CD4-positive, alpha-beta T cell treated with Interleukin-17A for 1 hour (primary cell): ENCODE measurements around the gene VTCN1.
"Not testable (repeated sequence)": the region's sequence is repeated elsewhere in the genome, so short reads cannot be mapped to it uniquely, and the experiment has no call there.

ENCODE experiments used
- DNase-seq: peaks from one replicate; pipeline ENCODE4 v3.0.0-alpha.2; 2020

The VTCN1 gene

DNA sequence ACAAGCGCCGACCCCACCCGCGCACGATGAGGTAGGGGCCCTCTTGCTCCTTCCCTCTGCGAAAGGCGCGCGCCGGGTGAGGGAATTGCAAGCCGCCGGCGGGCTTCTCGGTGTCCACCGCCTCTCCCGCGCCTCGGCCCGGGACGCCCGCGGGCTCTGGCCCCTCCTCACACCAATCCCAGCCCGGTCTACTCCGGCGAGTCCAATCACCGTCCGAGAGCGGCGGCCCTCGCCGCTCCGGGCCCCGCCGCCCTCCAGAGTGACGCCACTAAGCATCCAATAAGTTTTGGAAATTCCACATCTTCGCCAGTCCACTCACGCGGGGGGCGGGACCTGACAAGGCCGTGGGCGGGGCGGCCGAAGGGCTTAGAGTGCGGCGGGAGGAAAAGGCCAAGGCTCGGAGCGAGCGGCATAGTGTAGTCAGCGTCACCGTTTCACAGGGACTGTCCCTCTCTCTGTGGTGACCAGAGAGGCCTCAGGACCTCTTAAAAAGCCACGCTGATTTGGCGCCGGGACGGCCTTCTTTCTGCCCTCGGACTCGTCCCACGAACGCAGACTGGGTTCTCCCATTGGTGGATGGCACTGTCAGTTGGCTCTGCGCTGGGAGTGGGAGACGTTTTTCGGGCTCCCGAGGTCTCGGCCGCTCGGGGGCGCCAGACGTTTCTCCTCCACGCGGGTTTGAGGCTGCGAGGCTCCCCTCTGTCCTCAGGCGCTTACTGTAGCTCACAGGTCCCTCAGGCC, 89.0 kb downstream of the VTCN1 start, which contains the start of gene TRIM45:
TSS of gene TRIM45 (minus strand) at position 161 of the 741 bp plus-strand sequence. CDS start 548 bp downstream, outside the sequence.
- DNase-seq = peak; percentile 90

DNA sequence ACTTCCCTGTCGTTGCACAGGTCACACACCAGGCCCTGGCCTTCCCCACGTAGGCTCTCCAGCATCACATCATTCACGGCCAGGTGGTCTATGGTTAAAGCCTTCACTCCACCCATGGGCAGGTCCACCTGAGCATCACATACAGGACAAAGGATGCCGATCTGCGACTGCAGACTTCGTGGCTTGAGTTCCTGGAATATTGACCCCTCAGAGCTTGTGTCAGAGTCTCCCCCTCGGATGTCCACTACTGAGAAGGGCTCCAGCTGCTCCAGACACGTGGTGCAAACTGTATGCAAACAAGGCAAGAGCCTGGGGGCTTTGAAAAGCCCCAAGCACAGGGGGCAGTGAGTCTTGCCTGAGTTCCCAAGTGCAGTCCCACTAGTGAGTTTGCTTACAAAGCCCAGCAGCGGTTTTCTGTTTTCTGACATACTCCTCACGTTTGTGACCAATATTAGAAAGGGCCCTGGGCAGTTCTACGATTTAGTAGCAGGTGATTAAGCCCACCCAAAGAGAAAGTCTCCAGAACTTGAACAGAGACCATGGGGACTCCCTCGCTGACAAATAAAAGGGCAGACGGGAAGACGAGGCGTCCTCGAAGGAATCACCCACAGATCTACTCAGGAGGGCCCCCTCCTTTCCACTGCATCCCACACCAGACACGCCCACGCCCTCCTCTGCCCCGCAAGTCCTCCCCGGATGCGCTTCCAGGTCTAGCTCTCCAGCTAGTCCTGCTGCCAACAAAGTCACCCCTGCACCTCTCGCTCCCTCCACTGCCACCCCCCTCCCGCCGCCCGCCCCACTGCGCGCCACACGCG, 89.7 kb downstream of the VTCN1 start:
- DNase-seq = no peak

DNA sequence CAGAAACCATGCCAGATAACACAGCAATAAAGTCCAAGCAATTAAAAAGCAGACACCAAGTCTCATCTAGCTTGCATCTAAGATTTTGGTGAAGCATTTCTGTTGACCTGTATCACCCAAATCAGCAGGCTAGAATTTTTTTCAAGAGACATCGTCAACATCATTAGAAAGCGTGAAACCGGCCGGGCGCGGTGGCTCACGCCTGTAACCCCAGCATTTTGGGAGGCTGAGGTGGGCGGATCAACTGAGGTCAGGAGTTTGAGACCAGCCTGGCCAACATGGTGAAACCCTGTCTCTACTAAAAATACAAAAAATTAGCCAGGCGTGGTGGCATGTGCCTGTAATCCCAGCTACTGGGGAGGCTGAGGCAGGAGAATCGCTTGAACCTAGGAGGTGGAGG, 91.6 kb downstream of the VTCN1 start:
- not testable (repeated sequence) for DNase-seq

DNA sequence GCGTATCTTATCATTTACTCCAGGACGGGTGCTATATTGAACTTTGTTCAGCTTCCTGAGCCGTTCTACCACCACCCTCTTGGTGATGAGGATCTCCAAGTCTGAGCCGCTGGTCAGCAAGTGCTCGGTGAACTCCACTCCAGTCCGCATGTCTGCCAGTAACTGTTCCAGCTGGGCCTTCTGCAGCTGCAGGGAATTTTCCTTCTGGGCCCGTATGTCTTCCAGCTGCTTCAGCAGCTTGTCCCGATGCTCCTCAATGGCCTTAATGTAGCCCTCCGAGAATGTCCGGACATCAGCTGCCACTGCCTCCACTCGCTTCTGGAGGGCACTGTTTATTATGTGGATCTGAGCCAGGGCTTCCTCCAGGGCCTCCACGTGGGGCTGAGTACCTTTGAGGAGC, 92.6 kb downstream of the VTCN1 start:
- DNase-seq = no peak

DNA sequence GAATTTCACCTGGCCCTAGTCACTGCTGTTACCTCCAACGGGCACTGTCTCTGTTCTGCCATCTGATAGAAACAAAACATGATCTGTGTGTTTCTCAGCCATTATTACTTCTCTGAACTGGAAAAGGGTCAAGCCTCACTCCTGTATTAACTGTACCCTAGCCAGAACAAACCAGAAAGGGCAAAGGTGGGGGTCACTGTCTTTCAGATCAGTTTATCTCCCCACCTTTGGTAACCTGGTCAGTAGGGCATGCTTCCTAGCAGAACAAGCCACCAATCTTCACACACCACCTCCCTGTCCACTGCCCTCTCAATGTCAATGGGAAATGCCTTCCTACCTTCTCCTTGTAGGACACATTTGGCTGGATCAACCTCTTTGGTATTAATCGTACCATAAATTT, 93.0 kb downstream of the VTCN1 start:
- no peak for DNase-seq

DNA sequence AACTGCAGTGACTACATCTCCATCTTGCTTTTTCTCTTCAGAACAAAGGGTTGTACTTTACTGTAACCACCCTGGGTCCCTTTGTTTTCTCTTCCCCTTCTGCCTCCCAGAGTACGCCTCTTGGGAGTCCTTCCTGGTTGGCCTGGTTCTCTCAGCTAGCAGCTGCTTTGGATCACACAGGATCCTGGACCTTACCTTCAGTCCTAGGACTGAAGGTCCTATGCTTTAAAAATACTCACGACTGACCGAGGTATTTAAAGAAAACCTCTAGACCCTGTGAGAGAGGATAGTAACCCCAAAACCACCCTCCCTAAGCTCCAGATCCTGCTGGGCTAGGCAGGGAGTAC, 94.0 kb downstream of the VTCN1 start:
- no peak for DNase-seq

DNA sequence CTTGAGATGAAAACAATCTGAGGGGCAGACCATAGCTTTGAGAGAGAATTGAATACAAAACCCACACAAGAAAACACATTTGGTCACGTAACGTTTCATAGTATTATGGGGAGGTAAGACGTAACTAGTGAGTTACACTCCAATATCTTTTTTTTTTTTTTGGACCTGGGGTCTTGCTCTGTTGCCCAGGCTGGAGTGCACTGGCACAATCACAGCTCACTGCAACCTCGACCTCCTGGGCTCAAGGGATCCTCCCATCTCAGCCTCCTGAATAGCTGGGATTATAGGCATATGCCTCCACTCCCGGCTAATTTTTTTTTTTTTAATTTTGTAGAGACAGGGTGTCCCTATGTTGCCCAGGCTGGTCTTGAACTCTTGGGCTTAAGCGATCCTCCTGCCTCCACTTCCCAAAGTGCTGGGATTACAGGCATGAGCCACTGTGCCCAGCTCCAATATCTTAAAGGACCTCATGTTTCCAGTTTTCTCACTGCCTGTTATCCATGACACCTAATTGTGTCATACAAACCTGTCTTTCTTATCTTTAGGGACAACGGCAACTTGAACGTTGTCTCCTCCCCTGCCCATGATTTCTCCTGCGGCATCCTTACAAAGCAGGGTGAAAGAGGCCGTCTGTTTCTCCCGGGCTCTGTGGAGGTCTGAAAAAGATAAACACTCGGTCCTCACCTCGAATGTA, 94.5 kb downstream of the VTCN1 start:
- DNase-seq = no peak

DNA sequence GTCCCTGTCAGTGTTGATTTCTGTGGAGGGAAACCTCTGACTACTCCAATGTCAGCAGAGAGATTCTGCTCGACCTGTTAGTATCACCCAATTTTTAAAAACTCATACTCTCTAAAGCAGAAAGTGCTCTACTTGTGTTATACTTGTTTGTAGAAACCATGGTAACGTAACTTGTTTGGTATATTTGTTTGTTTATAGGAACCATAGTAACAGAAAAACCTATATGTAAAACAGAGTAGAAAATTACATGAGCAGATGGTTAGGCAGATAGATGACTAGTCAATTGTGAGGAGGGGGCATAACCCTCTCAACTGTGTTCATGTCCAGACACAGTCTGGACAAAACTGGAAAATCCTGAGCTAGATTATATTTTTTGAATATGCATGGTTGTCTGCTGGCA, 95.8 kb downstream of the VTCN1 start:
- no peak for DNase-seq

DNA sequence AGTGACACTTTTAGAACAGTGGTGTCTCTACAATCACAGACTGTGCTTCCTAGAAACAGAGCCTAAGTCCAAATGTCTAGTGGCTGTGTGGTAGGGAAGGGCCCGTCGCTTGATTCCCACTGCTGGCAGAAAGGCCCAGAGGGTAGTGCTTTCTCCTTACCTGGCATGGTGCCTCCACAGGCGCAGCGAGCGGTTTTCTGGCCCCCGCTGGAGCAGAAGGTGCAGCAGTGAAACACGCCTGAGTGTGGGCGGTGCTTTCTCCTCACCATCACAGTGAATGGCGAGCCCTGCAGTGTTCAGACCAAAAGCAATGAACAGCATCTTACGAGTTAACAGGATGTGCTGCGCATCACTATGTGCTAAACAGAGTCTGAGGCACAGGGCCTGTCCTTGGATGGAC, 97.5 kb downstream of the VTCN1 start:
- DNase-seq = no peak

DNA sequence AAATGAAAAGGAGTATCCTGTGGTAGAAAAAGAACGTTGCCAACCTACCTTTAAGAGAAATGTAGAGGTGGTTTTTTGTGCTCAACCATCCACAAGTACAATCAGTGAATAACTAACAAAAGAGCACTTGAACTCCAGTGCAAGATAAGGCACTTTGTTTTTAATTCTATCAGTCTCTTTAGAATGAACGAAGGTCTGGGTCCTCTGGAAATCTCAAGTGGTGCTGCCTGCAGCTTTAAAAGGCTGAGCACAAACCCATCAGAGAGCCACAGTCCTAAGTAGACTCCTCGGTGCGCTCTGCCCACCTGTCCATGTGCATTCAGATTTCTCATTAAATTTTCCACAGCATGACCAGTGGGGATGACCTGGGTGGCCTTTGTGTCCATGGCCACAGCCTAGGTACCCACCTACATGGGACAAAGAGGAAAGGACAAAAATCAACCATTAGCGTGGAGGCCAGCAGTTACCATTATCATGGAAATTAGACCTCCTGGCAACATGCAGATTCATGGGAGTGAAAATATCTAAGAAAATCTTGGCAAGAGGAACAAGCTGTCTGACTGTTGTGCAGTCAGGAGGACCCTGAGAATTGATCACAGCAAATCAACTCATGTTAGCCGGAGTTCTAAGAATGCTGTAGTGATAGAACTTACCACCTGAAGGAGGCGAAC, 98.5 kb downstream of the VTCN1 start:
- no peak for DNase-seq

DNA sequence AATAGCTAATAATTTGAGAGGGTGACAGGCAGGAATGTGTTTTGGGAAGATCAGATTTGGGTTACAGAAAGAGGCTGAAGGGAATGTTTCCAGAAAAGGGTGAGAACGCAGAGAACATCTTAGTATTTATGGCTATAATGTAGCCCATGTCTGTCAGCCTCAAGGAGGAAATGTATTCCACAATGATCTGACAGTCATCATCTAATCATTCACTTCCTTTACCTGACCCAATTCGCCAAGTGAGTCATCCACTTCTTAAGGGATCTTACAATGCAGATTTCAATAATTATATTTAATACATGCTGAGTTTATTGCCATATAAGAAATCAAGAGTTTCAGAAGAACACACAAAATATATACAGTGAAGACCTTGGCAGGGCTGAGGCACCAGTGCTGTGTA, 100.0 kb downstream of the VTCN1 start:
- DNase-seq = no peak

DNA sequence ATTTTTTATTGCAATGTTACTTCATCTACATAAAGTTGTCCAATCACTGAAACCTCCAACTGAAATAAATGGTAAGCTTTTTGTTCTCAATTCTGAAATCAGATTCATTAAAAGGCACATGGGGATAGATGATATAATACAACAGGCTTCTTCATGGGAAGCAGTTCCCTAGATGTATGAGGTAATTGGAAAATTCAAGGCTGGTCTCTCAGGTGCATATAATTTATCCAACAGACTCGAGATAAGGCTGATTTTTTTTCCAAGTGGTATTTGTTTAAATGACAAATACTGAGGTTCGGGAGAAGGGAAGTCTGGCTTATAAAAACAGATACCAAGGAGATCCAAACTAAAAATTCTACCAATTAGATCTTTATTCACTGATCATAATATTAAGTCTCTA, 103.4 kb downstream of the VTCN1 start:
- no peak for DNase-seq

DNA sequence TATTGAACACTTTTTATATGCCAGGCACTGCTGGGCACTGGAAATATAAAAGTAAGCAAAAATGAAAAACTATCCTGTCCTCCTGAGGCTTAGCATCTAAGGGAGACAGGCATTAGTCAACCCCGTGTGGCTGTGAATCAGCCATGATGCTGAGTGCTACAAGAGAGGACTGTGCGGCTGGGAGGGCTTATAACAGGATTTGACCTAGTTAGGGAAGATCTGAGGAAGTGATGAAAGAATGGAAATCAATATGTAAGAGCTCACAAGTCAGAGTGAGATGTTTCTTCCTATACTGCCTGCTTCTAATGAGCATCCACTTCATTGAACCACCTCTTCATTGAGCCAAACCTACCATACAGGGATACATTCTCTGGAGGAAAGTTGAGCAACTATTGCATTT, 104.2 kb downstream of the VTCN1 start:
- DNase-seq = no peak

DNA sequence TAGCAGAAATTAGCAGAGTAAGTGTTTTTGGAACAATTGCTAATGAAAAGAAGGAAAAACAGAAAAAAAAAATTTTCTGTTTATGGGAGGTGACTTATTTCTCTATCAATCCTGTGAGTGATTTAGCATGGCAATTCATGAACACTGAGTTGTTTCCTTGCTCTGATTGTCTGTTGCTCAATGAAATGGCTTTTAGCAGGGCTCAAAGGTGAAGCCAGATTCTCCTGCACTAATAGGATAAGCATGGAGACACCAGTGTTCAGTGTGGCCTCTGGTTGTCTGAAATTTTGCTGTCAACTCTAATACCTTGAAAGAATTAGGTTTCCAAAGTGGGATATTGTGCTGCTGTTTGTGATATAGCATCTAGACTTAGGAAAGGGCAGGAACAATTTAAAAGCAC, 105.0 kb downstream of the VTCN1 start:
- DNase-seq = no peak

DNA sequence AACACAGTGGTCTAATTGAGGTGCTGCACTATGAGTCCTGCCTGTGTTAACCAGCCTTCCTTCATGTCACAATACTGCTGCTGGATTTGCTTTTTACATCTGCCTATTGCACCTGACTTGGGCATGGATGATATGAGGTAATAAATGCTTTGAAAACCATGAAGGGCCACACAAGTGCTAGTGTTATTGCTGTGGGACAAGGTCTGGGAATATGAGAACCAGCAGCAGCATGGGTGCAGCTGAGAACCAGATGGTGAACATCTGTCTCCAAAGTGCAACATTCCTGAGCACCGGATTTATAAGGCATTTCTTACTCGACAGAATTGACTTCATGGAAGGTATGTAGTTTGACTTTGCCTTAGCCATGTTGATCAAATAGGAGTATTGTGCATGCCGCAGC, 105.7 kb downstream of the VTCN1 start:
- no peak for DNase-seq

DNA sequence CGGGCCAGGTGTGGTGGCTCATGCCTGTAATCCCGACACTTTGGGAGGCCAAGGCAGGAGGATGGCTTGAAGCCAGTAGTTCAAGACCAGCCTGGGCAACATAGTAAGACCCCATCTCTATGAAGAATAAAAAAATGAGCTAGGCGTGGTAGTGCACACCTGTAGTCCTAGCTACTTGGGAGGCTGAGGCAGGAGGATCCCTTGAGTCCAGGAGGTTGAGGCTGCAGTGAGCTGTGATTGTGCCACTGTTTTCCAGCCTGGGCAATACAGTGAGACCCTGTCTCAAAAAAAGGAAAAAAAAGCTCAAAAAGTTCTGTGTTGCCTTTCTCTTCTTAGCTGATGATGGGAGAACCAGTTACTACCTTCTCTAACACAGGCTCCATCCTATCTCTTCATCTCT, 108.9 kb downstream of the VTCN1 start:
- DNase-seq = not testable (repeated sequence)

DNA sequence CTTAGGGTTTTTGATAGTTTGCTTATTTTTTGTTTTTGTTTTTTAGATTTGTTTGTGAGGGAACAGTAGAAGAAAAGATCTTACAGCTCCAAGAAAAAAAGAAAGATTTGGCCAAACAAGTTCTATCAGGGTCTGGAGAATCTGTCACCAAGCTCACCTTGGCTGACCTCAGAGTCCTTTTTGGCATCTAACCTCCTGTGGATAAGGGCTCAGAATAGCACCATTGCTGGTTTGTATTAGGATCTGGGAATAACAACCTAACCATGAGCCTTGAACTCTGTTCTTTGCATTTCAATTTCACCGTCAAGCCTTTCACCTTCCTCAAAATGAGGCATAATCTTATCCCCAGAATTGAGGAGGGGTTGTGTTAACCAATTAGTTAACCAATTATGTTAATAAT, 109.4 kb downstream of the VTCN1 start:
- DNase-seq = no peak

DNA sequence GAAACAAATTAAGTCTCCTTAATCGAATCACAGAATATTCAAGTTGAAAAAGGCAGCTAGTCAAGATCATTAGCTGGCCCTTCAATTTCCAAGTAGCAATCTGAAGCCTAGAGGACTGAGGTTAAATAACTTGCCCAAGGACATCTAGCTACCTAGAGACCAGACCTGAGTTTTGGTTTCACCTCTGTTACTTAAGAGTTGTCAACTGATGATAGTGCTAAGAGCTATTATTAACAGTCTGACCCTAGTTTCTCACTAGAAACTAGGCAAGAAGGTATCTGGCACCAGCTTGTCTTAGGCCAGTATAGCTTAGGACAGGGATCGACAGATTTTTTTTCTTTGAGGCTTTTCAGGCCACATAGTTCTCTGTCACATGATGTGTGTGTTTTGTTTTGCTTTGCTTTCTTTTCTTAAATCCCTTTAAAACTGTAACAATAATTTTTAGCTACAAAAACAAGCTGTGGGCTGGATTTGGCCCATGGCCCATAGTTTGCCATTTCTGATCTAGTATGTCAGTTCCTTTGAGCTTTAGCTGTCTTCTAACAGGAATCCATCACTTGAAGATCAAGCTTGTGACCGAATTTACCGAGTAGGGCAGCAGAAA, 112.3 kb downstream of the VTCN1 start:
- no peak for DNase-seq

DNA sequence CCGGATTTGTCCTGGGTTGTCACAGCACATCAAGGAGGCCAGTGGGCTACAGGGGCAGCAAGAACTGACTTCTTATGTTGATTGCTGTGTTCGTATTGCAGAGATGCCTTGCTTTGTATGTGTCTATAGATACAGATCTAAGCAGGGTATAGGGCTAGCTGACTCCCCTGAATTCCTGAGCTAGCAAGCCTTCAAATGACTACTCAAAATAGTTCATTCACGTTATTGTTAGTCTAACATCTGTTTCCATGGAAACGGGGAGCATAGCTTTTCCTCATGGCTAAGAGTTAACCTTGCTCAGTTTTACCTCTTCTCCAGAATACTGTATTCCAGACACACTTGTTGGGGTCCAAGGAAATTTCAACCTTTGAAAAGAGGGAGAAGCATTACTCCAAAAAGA, 113.3 kb downstream of the VTCN1 start:
- DNase-seq = no peak

DNA sequence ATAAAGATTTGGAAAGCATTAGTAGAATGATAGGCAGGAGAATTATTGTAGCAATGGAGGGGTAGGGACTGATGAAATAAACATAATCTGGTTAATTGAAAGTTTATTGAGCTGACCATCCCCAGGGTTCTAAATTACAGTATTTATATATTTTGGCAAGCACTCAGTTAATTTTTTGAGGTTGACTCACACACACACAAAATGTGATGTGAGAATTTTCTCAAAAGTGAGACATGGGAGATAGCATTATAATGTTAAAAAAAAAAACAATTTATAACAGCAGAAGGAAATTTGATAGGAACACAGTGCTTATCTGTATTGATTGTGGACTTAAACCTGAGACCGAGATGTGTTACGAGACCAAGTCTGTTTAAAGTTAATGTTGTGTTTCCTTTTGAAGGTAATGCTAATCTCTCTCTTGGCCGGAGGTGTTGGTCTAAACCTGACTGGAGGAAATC, 113.7 kb downstream of the VTCN1 start:
- no peak for DNase-seq

DNA sequence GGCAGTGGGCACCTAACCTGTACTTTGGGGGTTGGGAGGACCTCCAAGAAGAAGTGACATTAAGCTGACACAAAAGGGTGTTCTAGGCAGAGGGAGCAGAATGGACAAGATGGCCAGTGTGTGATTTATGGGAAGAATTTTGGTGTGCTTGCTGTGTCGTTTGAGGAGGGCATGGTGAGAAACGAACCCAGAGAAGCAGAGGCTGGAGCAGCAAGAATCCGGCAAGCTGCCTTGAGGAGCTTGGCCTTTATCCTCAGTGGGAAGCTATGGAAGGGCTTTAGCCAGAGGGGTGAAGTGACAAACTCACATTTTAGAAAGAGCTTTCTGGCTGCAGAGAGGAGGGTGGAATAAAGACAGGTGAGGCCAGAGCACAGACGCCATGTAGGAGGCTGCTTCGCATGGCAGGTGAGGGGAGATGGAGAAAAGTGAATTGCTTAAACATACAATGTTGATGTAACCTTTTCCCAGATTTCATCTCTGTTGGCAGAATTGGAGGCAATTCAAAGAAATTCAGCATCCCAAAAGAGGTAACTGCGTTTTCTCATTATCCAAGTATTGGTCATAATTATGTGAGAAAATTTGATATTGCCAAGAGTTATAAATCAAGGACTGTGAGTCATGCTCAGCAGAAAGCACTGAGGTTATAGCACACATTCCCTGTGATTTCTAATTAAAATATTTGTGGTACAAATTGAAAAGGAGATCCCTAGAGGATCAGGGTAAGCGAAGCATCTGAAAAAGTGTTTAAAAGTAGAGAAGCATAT, 115.7 kb downstream of the VTCN1 start:
- no peak for DNase-seq
